Sigmoid colon (tissue), 7 donors: Measurements from ENCODE around the gene DNAJC8. TPM values are rescaled to one million over a fixed set of nuclear protein-coding genes. Genes with fewer than 3 reads are reported as not detected.

Experiments
- DNase-seq: peaks from one replicate; pipeline ENCODE4 v3.0.0-alpha.2; 2019
- H3K27ac ChIP-seq, 4 donors: fragments of 200-600 bp; sonication (generic); one replicate each; pipeline ENCODE4 v1.5.1; 2016 to 2019; ENCODE audit warnings: mild to moderate bottlenecking in 1 of 4
- H3K27me3 ChIP-seq, 3 donors: fragments of 200-600 bp; sonication (generic); one replicate each; pipeline ENCODE4 v1.5.1; 2019; ENCODE audit warnings: mild to moderate bottlenecking in 1 of 3
- H3K36me3 ChIP-seq, 4 donors: fragments of 200-600 bp; sonication (generic); one replicate each; pipeline ENCODE4 v1.5.1; 2016 to 2019
- H3K4me1 ChIP-seq, 4 donors: fragments of 200-600 bp; sonication (generic); one replicate each; pipeline ENCODE4 v1.5.1; 2017 to 2019
- H3K4me3 ChIP-seq, 4 donors: fragments of 200-600 bp; sonication (generic); one replicate each; pipeline ENCODE4 v1.5.1; 2017 to 2019; ENCODE audit warnings: mild to moderate bottlenecking in 2 of 4, moderate library complexity in 1 of 4
- H3K9me3 ChIP-seq, 4 donors: fragments of 200-600 bp in 3 of 4; sonication (generic) in 3 of 4; one replicate each; pipeline versions ENCODE4 v1.5.1 to v1.6.1; 2013 to 2019
- CTCF ChIP-seq, 4 experiments: fragments of 450-650 bp in 3 of 4; fragments of 200-600 bp in 1 of 4; IDR thresholded peaks; one replicate each; pipeline ENCODE4 v1.5.1; 2016 to 2019; ENCODE audit warnings: antibody characterized with exemption in 4 of 4, mild to moderate bottlenecking in 3 of 4, moderate library complexity in 2 of 4
- EP300 ChIP-seq, 4 donors: sonication (generic); formaldehyde crosslinking; IDR thresholded peaks; one replicate each; pipeline ENCODE4 v1.6.1; 2017; ENCODE audit warnings: antibody characterized with exemption in 4 of 4
- POLR2A ChIP-seq, 2 donors: fragments of 450-650 bp; IDR thresholded peaks; one replicate each; pipeline ENCODE4 v1.6.1; 2016; ENCODE audit warnings: antibody characterized with exemption in 2 of 2, mild to moderate bottlenecking in 2 of 2, moderate library complexity in 2 of 2
- POLR2AphosphoS5 ChIP-seq, 4 donors: sonication (generic); formaldehyde crosslinking; IDR thresholded peaks; one replicate each; pipeline ENCODE4 v1.6.1; 2017; ENCODE audit warnings: antibody characterized with exemption in 4 of 4
- WGBS, 2 donors: extraction: QIAGEN DNeasy Blood & Tissue Kit; methylation state at CpG; one replicate each; pipeline ENCODE4 v1.1.7; 2013; 5-methylcytosine and 5-hydroxymethylcytosine counted together
- intact Hi-C: fragments of 100-400 bp; cut with DNase I; formaldehyde crosslinking; loops from one replicate; pipeline ENCODE4 v1.15.1; 2023
- polyA plus RNA-seq, 3 donors: library from polyadenylated mRNA; stranded (reverse); fragments of 200-250 nt; gene quantifications; one replicate each; pipeline ENCODE4 v1.2.3, GENCODE V29; 2013
- total RNA-seq, 4 donors: library from RNA; depleted of rRNA; stranded (reverse); fragments of >200 nt; gene quantifications; one replicate each; pipeline ENCODE4 v1.1.0, GENCODE V29; 2016
- donor health status: healthy with polysubstance abuse.
- donor health status: Bipolar disorder and iron deficiency.
- donor health status: healthy.

The DNAJC8 gene
- total and polyA plus RNA-seq, 7 donors: 64.5 to 94.3 (median 87.8) TPM

GRCh38 chr1:28249013-28249865 lies 16.4 kb upstream of the DNAJC8 start:
- Histone ChIP-seq H3K36me3 (no peaks in the 10 kb centered on the region), H3K4me3 (peak overlapping the region in 1 of 4 donors; percentile 14), H3K4me1 (peaks cover 0 to 32% (median 23%) of the 10 kb centered on the region in 4 donors), H3K9me3 (no peaks in the 10 kb centered on the region), H3K27ac (peak overlapping the region; percentile 84 to 89 (median 86)), H3K27me3 (no peaks in the 10 kb centered on the region)
- WGBS, 2 donors: 25 to 28% methylated on average over 3 of the region's 3 CpGs
- intact Hi-C loops: loop anchor here (5.0 to 10.0 kb wide), 5 partner anchors 78 to 486 kb away; partner anchors contain the start of genes MED18, PHACTR4 and YTHDF2
- peak; percentile 79 for DNase-seq
- TF ChIP-seq EP300 (IDR thresholded peaks at IDR 0.05) (no peak), POLR2AphosphoS5 (IDR thresholded peaks at IDR 0.05) (no peak), POLR2A (IDR thresholded peaks at IDR 0.05) (no peak), CTCF (IDR thresholded peaks at IDR 0.05) (no peak)

- 2 to 6% methylated on average over 12 of the region's 12 CpGs for WGBS, 2 donors
- peak overlapping the region in 1 of 4 donors; percentile 14 for H3K4me3 ChIP-seq
- H3K36me3 ChIP-seq: no peaks in the 10 kb centered on the region
- TF ChIP-seq POLR2A (IDR thresholded peaks at IDR 0.05) (no peak), POLR2AphosphoS5 (IDR thresholded peaks at IDR 0.05) (no peak), CTCF (IDR thresholded peaks at IDR 0.05) (peak; percentile 82 to 90 (median 87)), EP300 (IDR thresholded peaks at IDR 0.05) (no peak)
- peaks cover 0 to 32% (median 23%) of the 10 kb centered on the region in 4 donors for H3K4me1 ChIP-seq
- peak; percentile 91 for DNase-seq
- intact Hi-C loops: loop anchor here (5.0 to 10.0 kb wide), 5 partner anchors 79 to 486 kb away; partner anchors contain the start of genes MED18, PHACTR4 and YTHDF2
- no peaks in the 10 kb centered on the region for H3K9me3 ChIP-seq
- peak overlapping the region; percentile 84 to 89 (median 86) for H3K27ac ChIP-seq
- no peaks in the 10 kb centered on the region for H3K27me3 ChIP-seq
Measured at GRCh38 chr1:28248273-28249012, 15.6 kb upstream of the DNAJC8 start.

GRCh38 chr1:28247612-28248272 lies 14.9 kb upstream of the DNAJC8 start:
- Histone ChIP-seq H3K27ac (peak overlapping the region; percentile 84 to 89 (median 86)), H3K4me1 (peaks cover 0 to 32% (median 23%) of the 10 kb centered on the region in 4 donors), H3K27me3 (no peaks in the 10 kb centered on the region), H3K36me3 (no peaks in the 10 kb centered on the region), H3K4me3 (peak overlapping the region in 3 of 4 donors; percentile 54 to 66 (median 59)), H3K9me3 (no peaks in the 10 kb centered on the region)
- TF ChIP-seq CTCF (IDR thresholded peaks at IDR 0.05): peak in 1 of 4 experiments; percentile 5
- no peak for TF ChIP-seq POLR2A (IDR thresholded peaks at IDR 0.05)
- WGBS, 2 donors: 58 to 60% methylated on average over 11 of the region's 11 CpGs
- intact Hi-C loops: loop anchor here (5.0 to 10.0 kb wide), 5 partner anchors 80 to 487 kb away; partner anchors contain the start of genes MED18, PHACTR4 and YTHDF2
- no peak for DNase-seq

GRCh38 chr1:28246427-28246832 lies 13.6 kb upstream of the DNAJC8 start:
- no peak for DNase-seq
- Histone ChIP-seq H3K4me1 (peaks cover 0 to 32% (median 23%) of the 10 kb centered on the region in 4 donors), H3K4me3 (peak overlapping the region; percentile 46 to 66 (median 56)), H3K9me3 (no peaks in the 10 kb centered on the region), H3K36me3 (no peaks in the 10 kb centered on the region), H3K27me3 (no peaks in the 10 kb centered on the region), H3K27ac (peak overlapping the region; percentile 84 to 89 (median 86))
- TF ChIP-seq POLR2A (IDR thresholded peaks at IDR 0.05): no peak
- no peak for TF ChIP-seq EP300 (IDR thresholded peaks at IDR 0.05)
- TF ChIP-seq POLR2AphosphoS5 (IDR thresholded peaks at IDR 0.05): no peak
- no peak for TF ChIP-seq CTCF (IDR thresholded peaks at IDR 0.05)
- intact Hi-C loops: loop anchor here (5.0 to 10.0 kb wide), 5 partner anchors 81 to 488 kb away; partner anchors contain the start of genes MED18, PHACTR4 and YTHDF2
- 13 to 23% methylated on average over 11 of the region's 11 CpGs for WGBS, 2 donors
